Upper lobe of right lung (tissue), 1 donor: ENCODE results near the gene GRIA1. TPM values are rescaled to one million over a fixed set of nuclear protein-coding genes. Genes with fewer than 3 reads are reported as not detected.

Source experiments
- ATAC-seq: fragments of 200-7000 bp; cut with Tn5 transposase; one replicate; pipeline ENCODE4 v1.9.1; 2020; ENCODE audit warnings: mild to moderate bottlenecking, moderate library complexity
- DNase-seq: peaks from one replicate; pipeline ENCODE4 v3.0.0-alpha.2; 2020
- H3K27ac ChIP-seq: fragments of 200-600 bp; one replicate; pipeline ENCODE4 v1.8.0; 2022
- H3K27me3 ChIP-seq: fragments of 200-600 bp; one replicate; pipeline ENCODE4 v1.8.0; 2022; ENCODE audit warnings: mild to moderate bottlenecking
- H3K36me3 ChIP-seq: fragments of 200-600 bp; one replicate; pipeline ENCODE4 v1.8.0; 2022
- H3K4me1 ChIP-seq: fragments of 200-600 bp; one replicate; pipeline ENCODE4 v1.8.0; 2022
- H3K4me3 ChIP-seq: fragments of 200-600 bp; one replicate; pipeline ENCODE4 v1.8.0; 2022; ENCODE audit warnings: mild to moderate bottlenecking
- H3K9me3 ChIP-seq: fragments of 200-600 bp; one replicate; pipeline ENCODE4 v1.8.0; 2022
- intact Hi-C: fragments of 100-400 bp; cut with DNase I; formaldehyde crosslinking; loops from one replicate; pipeline ENCODE4 v1.11.0; 2022
- total RNA-seq: library from RNA; stranded (reverse); fragmentation: NEBNext Ultra II Directional; extraction: Animal tissue kit (Norgen Biotek cat#: 25700); gene quantifications from one replicate; pipeline ENCODE4 v1.2.1, GENCODE V29; 2021
- TF ChIP-seq, protein P1 (sequence below): fragments of 200-600 bp; IDR thresholded peaks from one replicate; pipeline ENCODE4 v1.8.0; 2022; ENCODE audit warnings: antibody characterized with exemption
- donor health status: DM: no; HTN: yes; CAD: no; lungs with severe emphysema.

The GRIA1 gene
- total RNA-seq, 1 donor from 2014 or later, result 21.9 TPM

DNA sequence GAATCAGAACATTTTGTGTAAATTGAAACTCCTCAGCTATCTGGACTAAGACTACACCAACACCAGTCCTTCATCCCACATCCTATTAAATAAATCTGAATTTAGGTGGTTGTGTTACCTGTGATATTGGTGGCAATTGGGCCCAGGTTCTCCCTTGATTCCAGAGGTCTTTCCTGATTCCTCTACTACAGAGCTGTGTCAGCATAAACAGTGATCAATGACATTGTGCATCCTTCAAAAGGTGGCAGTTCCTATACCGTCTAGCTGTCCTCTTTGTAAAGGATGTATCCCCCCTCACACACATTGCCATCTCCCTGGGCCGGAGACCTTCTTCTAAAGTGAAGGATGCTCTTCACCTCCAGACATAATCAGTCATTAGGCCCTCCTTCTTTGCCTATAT is 309.0 kb downstream of the GRIA1 start:
- DNase-seq, result no peak
- no peaks in the 10 kb centered on the region for H3K4me1 ChIP-seq
- ATAC-seq, result no peak
- TF ChIP-seq, protein P1, sequence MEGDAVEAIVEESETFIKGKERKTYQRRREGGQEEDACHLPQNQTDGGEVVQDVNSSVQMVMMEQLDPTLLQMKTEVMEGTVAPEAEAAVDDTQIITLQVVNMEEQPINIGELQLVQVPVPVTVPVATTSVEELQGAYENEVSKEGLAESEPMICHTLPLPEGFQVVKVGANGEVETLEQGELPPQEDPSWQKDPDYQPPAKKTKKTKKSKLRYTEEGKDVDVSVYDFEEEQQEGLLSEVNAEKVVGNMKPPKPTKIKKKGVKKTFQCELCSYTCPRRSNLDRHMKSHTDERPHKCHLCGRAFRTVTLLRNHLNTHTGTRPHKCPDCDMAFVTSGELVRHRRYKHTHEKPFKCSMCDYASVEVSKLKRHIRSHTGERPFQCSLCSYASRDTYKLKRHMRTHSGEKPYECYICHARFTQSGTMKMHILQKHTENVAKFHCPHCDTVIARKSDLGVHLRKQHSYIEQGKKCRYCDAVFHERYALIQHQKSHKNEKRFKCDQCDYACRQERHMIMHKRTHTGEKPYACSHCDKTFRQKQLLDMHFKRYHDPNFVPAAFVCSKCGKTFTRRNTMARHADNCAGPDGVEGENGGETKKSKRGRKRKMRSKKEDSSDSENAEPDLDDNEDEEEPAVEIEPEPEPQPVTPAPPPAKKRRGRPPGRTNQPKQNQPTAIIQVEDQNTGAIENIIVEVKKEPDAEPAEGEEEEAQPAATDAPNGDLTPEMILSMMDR, result no peak
- no peak overlapping the region for H3K4me3 ChIP-seq
- no peaks in the 10 kb centered on the region for H3K27me3 ChIP-seq
- intact Hi-C loops, result no loop called here
- no peaks in the 10 kb centered on the region for H3K9me3 ChIP-seq
- no peaks in the 10 kb centered on the region for H3K36me3 ChIP-seq
- no peak overlapping the region for H3K27ac ChIP-seq

DNA sequence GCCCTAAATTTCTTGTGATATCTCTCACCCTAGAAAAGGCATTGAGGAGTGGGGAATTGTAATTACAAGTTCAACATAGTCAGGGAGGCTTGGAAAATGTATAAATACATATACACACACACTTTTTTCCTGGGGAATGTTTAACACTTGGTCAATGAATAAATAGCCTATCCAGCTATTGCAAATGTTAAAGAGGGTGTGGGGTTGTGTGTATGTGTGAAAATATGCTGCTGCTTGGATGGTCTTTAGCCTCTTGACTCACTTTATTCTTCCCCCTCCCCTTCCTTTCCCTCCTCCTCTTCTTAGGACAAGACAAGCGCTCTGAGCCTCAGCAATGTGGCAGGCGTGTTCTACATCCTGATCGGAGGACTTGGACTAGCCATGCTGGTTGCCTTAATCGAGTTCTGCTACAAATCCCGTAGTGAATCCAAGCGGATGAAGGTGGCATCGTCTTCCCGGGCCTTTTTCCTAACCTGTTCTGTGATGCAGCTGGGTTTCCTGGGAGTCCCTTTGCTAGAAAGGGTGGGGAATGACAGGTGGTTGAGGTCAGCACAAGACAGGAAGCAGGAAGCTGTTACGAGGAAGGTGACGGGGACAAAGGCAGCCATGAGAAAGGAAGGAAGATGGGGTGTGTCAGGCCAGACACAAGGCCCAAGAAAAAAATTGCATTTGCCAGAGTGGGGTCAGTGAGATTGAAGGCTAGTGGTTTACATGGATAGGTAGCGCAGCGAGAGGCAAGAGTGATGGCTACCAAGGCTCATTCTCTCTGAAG is 311.8 kb downstream of the GRIA1 start:
- H3K4me1 ChIP-seq, result no peaks in the 10 kb centered on the region
- intact Hi-C loops, result no loop called here
- H3K4me3 ChIP-seq, result no peak overlapping the region
- no peaks in the 10 kb centered on the region for H3K9me3 ChIP-seq
- TF ChIP-seq, protein P1, result no peak
- H3K27me3 ChIP-seq, result no peaks in the 10 kb centered on the region
- DNase-seq, result no peak
- ATAC-seq, result no peak
- no peaks in the 10 kb centered on the region for H3K36me3 ChIP-seq
- no peak overlapping the region for H3K27ac ChIP-seq

DNA sequence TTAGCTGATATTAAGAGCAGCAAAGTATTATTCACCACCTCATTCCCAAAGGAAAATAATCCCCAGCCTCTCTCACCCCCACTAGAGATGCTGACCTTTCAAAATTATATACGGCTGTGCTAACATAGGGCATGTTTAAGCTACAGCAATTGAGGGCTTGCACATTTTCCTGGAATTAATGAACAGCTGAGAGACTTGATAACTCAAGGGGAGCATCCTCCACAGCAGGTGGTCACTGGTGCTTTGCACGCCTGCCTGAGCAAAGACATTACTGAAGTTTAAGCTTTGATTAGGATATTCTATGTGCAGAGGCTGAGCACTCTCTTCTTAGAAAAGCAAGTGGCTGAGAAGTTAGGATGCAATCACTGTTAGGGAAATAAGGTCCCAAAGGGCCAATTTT is 317.3 kb downstream of the GRIA1 start:
- TF ChIP-seq, protein P1, result no peak

DNA sequence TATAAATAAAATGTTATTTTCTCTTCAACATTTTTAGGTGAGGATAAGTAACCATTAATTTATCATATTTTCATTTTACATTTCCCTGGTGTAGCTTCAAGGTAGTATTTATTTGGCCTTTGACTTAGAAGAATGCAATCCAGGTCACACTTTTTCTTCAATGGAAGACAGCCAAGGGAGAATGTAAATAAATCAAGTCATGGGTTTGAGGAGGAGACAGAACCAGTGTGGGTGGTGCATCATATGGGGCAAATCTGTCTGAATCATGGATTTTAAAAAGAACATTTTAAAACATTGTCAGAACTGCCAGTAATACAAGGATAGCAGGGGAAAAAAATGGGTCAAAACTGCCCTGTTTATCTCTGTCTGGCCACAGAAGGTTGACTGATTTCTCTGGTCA is 318.7 kb downstream of the GRIA1 start:
- no peak overlapping the region for H3K4me3 ChIP-seq
- no peak for ATAC-seq
- TF ChIP-seq, protein P1, result no peak
- H3K9me3 ChIP-seq, result no peaks in the 10 kb centered on the region
- H3K27me3 ChIP-seq, result no peaks in the 10 kb centered on the region
- intact Hi-C loops, result no loop called here
- H3K4me1 ChIP-seq, result no peaks in the 10 kb centered on the region
- no peaks in the 10 kb centered on the region for H3K36me3 ChIP-seq
- no peak for DNase-seq
- H3K27ac ChIP-seq, result no peak overlapping the region

More for the DNA sequence above, 317.3 kb downstream of the GRIA1 start:
- Histone ChIP-seq H3K9me3 (no peaks in the 10 kb centered on the region), H3K27ac (no peak overlapping the region), H3K36me3 (no peaks in the 10 kb centered on the region), H3K4me3 (no peak overlapping the region), H3K27me3 (no peaks in the 10 kb centered on the region), H3K4me1 (no peaks in the 10 kb centered on the region)
- ATAC-seq (no peak), DNase-seq (no peak)
- intact Hi-C loops, result no loop called here

DNA sequence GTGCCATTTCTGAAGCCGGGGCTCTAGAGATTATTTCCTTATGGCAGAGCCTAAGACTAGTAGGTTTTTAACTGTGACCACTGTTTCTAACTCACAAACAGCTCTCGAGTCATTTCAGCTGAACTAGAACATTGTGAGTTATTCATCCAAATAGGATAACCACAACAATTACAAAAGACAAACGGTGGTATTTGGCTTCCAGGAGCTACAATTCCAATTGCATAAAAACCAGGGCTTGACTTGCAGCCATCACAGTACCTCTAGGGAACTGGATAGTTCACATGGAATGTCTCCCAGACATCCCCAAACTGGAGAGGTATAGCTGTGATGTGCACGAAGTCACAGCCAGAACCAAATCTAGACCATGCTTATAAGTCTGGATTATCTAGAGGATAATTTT is 323.4 kb downstream of the GRIA1 start:
- H3K9me3 ChIP-seq, result no peaks in the 10 kb centered on the region
- TF ChIP-seq, protein P1, result no peak
- H3K4me3 ChIP-seq, result no peak overlapping the region
- DNase-seq (no peak), ATAC-seq (no peak)
- H3K27ac ChIP-seq, result no peak overlapping the region
- H3K4me1 ChIP-seq, result no peaks in the 10 kb centered on the region
- no peaks in the 10 kb centered on the region for H3K36me3 ChIP-seq
- H3K27me3 ChIP-seq, result no peaks in the 10 kb centered on the region
- intact Hi-C loops, result no loop called here
